HepG2 (cell line): ENCODE results near the gene IL17RB. TPM values are rescaled to one million over a fixed set of nuclear protein-coding genes. Genes with fewer than 3 reads are reported as not detected.

Source experiments
- CAMTA2 ChIP-seq: sonication (generic); formaldehyde crosslinking; IDR thresholded peaks from 2 replicates; pipeline ENCODE4 v1.4.0; 2020; ENCODE audit warnings: mild to moderate bottlenecking, missing genetic modification reagents, borderline replicate concordance
- CHCHD3 ChIP-seq: sonication (generic); formaldehyde crosslinking; IDR thresholded peaks from 2 replicates; pipeline ENCODE4 v1.8.0; 2022; ENCODE audit warnings: mild to moderate bottlenecking, missing genetic modification reagents, moderate library complexity
- ETV6 ChIP-seq: sonication (generic); formaldehyde crosslinking; conservative IDR thresholded peaks from 2 replicates; pipeline ENCODE4 v1.4.0; 2020; ENCODE audit warnings: missing genetic modification reagents
- FLYWCH1 ChIP-seq: sonication (generic); formaldehyde crosslinking; IDR thresholded peaks from 2 replicates; pipeline ENCODE4 v1.8.1; 2023; ENCODE audit warnings: mild to moderate bottlenecking, missing genetic modification reagents
- FOXJ3 ChIP-seq: sonication (generic); formaldehyde crosslinking; IDR thresholded peaks from 2 replicates; pipeline ENCODE4 v1.4.0; 2020; ENCODE audit warnings: missing genetic modification reagents, mild to moderate bottlenecking, borderline replicate concordance
- HMGA1 ChIP-seq: sonication (generic); formaldehyde crosslinking; conservative IDR thresholded peaks from 2 replicates; pipeline ENCODE4 v1.4.0; 2020; ENCODE audit warnings: missing genetic modification reagents
- KLF6 ChIP-seq: IDR thresholded peaks from 2 replicates; pipeline ENCODE4 v1.8.0; 2016; ENCODE audit warnings: missing biosample characterization, missing genetic modification reagents
- RELA ChIP-seq: sonication (generic); formaldehyde crosslinking; IDR thresholded peaks from 2 replicates; pipeline ENCODE4 v1.4.0; 2020; ENCODE audit warnings: missing genetic modification reagents
- SNAI1 ChIP-seq: sonication (generic); formaldehyde crosslinking; IDR thresholded peaks from 2 replicates; pipeline ENCODE4 v1.5.0; 2020; ENCODE audit warnings: mild to moderate bottlenecking, missing genetic modification reagents, borderline replicate concordance
- SP4 ChIP-seq: sonication (generic); formaldehyde crosslinking; IDR thresholded peaks from 2 replicates; pipeline ENCODE4 v1.8.1; 2023; ENCODE audit warnings: mild to moderate bottlenecking, missing genetic modification reagents
- TOPORS ChIP-seq: sonication (generic); formaldehyde crosslinking; IDR thresholded peaks from 2 replicates; pipeline ENCODE4 v1.8.0; 2023; ENCODE audit warnings: mild to moderate bottlenecking, missing genetic modification reagents
- ZNF432 ChIP-seq: sonication (generic); formaldehyde crosslinking; IDR thresholded peaks from 2 replicates; pipeline ENCODE4 v1.5.0; 2020; ENCODE audit warnings: missing genetic modification reagents, mild to moderate bottlenecking, borderline replicate concordance
- ZNF614 ChIP-seq: IDR thresholded peaks from 2 replicates; pipeline ENCODE4 v1.6.1; 2018; ENCODE audit warnings: missing biosample characterization, missing genetic modification reagents, inconsistent platforms, borderline replicate concordance
- ZNF775 ChIP-seq: sonication (generic); formaldehyde crosslinking; IDR thresholded peaks from 2 replicates; pipeline ENCODE4 v1.4.0; 2020; ENCODE audit warnings: missing genetic modification reagents, mild to moderate bottlenecking, moderate library complexity, borderline replicate concordance
- ZNF790 ChIP-seq: sonication (generic); formaldehyde crosslinking; IDR thresholded peaks from 2 replicates; pipeline ENCODE4 v1.8.0; 2022; ENCODE audit warnings: missing genetic modification reagents, mild to moderate bottlenecking, borderline replicate concordance
- ZNF841 ChIP-seq: sonication (generic); formaldehyde crosslinking; IDR thresholded peaks from 2 replicates; pipeline ENCODE4 v1.8.1; 2023; ENCODE audit warnings: missing genetic modification reagents, borderline replicate concordance
- polyA plus RNA-seq, 8 experiments: library from polyadenylated mRNA; depleted of rRNA in 3 of 8; stranded (reverse) in 7 of 8; unstranded in 1 of 8; fragments of >200 nt; fragmentation: Illumina TruSeq in 4 of 8; extraction: Trizol in 4 of 8; gene quantifications; 2 replicates each; pipeline versions ENCODE4 v1.2.1 to v1.2.3, GENCODE V29; 2011 to 2016; ENCODE audit warnings: low read depth in 4 of 8, missing spikeins in 1 of 8, mixed read lengths in 1 of 8; ENCODE audit not compliant: insufficient read depth in 1 of 8
- total RNA-seq, 5 experiments: library from RNA; depleted of rRNA; stranded (reverse); fragments of >200 nt; fragmentation: Illumina TruSeq; extraction: Trizol; gene quantifications; 2 replicates each; pipeline ENCODE4 v1.2.3, GENCODE V29; 2016; ENCODE audit warnings: low read depth in 1 of 5
- TF ChIP-seq, protein P1 (sequence below): sonication (generic); formaldehyde crosslinking; IDR thresholded peaks from 2 replicates; pipeline ENCODE4 v1.5.0; 2020; ENCODE audit warnings: mild to moderate bottlenecking, missing genetic modification reagents, borderline replicate concordance
- TF ChIP-seq, protein P2 (sequence below): IDR thresholded peaks from 2 replicates; pipeline ENCODE4 v1.6.1; 2016
- TF ChIP-seq, protein P3 (sequence below): sonication (generic); formaldehyde crosslinking; IDR thresholded peaks from 2 replicates; pipeline ENCODE4 v1.4.0; 2020; ENCODE audit warnings: missing genetic modification reagents; ENCODE audit errors: not compliant biosample characterization

IL17RB gene
- total and polyA plus RNA-seq, 2 of the 13 experiments (the other 11 are each of a cell fraction or from before 2014, with no cell fraction given): 130 to 190 TPM

DNA sequence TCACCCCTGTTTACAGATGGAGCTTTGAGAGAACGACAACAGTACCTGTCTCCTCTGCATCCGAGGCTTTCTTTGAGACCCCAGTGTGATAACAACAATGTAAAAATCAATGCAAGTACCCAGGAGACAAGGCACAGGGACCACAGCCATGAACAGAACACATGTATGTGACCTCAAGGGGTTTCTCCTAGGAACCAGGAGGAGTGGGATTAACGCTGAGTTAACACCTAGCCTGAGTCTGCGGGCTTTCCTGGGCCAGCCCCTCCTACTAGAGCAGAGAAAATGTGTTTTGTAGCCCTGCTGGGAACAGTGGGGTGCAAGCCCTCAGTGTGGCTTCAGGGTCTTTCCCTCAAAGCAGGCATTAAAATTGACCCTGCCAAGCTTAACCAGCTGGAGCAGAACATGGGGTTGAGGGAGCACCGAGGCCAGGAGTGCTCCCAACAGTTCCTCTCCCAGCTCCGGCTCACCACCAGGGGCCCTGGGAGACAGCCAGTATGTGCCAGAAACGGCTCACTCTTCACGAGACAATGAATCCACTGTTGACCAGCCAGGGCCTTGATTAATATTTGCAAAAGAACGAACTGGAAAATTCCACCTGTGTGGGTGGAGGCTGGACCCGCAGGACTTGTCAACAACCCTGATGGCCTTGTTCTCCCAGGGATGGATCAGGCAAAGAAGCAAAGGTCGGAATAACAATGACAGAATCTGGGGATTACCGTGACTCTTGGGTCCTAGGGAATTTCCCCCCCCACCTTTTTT lies 3.8 kb upstream of the IL17RB start (continued):
- TF ChIP-seq, protein P1, sequence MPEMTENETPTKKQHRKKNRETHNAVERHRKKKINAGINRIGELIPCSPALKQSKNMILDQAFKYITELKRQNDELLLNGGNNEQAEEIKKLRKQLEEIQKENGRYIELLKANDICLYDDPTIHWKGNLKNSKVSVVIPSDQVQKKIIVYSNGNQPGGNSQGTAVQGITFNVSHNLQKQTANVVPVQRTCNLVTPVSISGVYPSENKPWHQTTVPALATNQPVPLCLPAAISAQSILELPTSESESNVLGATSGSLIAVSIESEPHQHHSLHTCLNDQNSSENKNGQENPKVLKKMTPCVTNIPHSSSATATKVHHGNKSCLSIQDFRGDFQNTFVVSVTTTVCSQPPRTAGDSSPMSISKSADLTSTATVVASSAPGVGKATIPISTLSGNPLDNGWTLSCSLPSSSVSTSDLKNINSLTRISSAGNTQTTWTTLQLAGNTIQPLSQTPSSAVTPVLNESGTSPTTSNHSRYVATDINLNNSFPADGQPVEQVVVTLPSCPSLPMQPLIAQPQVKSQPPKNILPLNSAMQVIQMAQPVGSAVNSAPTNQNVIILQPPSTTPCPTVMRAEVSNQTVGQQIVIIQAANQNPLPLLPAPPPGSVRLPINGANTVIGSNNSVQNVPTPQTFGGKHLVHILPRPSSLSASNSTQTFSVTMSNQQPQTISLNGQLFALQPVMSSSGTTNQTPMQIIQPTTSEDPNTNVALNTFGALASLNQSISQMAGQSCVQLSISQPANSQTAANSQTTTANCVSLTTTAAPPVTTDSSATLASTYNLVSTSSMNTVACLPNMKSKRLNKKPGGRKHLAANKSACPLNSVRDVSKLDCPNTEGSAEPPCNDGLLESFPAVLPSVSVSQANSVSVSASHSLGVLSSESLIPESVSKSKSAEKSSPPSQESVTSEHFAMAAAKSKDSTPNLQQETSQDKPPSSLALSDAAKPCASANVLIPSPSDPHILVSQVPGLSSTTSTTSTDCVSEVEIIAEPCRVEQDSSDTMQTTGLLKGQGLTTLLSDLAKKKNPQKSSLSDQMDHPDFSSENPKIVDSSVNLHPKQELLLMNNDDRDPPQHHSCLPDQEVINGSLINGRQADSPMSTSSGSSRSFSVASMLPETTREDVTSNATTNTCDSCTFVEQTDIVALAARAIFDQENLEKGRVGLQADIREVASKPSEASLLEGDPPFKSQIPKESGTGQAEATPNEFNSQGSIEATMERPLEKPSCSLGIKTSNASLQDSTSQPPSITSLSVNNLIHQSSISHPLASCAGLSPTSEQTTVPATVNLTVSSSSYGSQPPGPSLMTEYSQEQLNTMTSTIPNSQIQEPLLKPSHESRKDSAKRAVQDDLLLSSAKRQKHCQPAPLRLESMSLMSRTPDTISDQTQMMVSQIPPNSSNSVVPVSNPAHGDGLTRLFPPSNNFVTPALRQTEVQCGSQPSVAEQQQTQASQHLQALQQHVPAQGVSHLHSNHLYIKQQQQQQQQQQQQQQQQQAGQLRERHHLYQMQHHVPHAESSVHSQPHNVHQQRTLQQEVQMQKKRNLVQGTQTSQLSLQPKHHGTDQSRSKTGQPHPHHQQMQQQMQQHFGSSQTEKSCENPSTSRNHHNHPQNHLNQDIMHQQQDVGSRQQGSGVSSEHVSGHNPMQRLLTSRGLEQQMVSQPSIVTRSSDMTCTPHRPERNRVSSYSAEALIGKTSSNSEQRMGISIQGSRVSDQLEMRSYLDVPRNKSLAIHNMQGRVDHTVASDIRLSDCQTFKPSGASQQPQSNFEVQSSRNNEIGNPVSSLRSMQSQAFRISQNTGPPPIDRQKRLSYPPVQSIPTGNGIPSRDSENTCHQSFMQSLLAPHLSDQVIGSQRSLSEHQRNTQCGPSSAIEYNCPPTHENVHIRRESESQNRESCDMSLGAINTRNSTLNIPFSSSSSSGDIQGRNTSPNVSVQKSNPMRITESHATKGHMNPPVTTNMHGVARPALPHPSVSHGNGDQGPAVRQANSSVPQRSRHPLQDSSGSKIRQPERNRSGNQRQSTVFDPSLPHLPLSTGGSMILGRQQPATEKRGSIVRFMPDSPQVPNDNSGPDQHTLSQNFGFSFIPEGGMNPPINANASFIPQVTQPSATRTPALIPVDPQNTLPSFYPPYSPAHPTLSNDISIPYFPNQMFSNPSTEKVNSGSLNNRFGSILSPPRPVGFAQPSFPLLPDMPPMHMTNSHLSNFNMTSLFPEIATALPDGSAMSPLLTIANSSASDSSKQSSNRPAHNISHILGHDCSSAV (CRISPR knock-in tag): no peak
- TF ChIP-seq, protein P2, sequence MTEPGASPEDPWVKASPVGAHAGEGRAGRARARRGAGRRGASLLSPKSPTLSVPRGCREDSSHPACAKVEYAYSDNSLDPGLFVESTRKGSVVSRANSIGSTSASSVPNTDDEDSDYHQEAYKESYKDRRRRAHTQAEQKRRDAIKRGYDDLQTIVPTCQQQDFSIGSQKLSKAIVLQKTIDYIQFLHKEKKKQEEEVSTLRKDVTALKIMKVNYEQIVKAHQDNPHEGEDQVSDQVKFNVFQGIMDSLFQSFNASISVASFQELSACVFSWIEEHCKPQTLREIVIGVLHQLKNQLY (CRISPR knock-in tag): peak; percentile 67; the same call in 1 of the 2 replicates
- TF ChIP-seq ETV6 (CRISPR knock-in tag) (no peak), FOXJ3 (CRISPR knock-in tag) (peak; percentile 94; the same call in 1 of the 2 replicates), FLYWCH1 (CRISPR knock-in tag) (no peak), SNAI1 (peak; percentile 75; the same call in 1 of the 2 replicates), ZNF775 (CRISPR knock-in tag) (no peak), ZNF614 (CRISPR knock-in tag) (0 out of 2 replicates have a peak, but pooled peaks have one; percentile 20), RELA (CRISPR knock-in tag) (no peak), TOPORS (no peak), ZNF432 (CRISPR knock-in tag) (no peak), ZNF790 (CRISPR knock-in tag) (no peak), SP4 (CRISPR knock-in tag) (no peak; the same call in 1 of the 2 replicates), CAMTA2 (no peak), ZNF841 (CRISPR knock-in tag) (no peak), CHCHD3 (no peak), HMGA1 (no peak), KLF6 (CRISPR knock-in tag) (peak; percentile 85)
- TF ChIP-seq, protein P3, sequence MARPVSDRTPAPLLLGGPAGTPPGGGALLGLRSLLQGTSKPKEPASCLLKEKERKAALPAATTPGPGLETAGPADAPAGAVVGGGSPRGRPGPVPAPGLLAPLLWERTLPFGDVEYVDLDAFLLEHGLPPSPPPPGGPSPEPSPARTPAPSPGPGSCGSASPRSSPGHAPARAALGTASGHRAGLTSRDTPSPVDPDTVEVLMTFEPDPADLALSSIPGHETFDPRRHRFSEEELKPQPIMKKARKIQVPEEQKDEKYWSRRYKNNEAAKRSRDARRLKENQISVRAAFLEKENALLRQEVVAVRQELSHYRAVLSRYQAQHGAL (CRISPR knock-in tag): peak; percentile 62
